CD4-positive, alpha-beta T cell treated with Interleukin-12 subunit alpha and Interleukin-12 subunit beta, for 1 hour (primary cell): ENCODE results near the gene OR1N1.
A peak's percentile ranks its signal among the peaks of the same experiment; 100 is the strongest.
"Not testable (repeated sequence)": the region's sequence is repeated elsewhere in the genome, so short reads cannot be mapped to it uniquely, and the experiment has no call there.

ENCODE experiments used
- DNase-seq: peaks from one replicate; pipeline ENCODE4 v3.0.0-alpha.2; 2020

The OR1N1 gene, protein sequence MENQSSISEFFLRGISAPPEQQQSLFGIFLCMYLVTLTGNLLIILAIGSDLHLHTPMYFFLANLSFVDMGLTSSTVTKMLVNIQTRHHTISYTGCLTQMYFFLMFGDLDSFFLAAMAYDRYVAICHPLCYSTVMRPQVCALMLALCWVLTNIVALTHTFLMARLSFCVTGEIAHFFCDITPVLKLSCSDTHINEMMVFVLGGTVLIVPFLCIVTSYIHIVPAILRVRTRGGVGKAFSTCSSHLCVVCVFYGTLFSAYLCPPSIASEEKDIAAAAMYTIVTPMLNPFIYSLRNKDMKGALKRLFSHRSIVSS

DNA sequence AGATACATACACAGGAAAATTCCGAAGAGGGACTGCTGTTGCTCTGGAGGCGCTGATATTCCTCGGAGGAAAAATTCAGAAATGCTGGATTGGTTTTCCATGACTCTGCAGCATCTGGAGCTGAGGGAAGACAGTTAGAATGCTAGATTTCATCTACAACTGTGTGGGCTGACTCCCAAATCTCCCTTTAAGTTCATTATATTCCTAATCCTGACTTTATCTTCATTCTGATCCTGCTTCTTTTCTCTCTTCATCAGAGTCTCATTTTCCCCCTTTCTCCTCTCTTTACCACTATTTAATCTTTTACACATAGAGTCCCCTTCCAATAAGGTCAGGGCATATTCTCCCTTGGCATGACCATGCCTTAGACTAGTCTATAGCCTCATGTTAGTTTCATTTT lies at the start of gene OR1N1:
Gene OR1N1, minus strand, starts transcription at position 101 of the 400 bp plus-strand sequence. Its CDS starts 0 bp downstream, at position 101.
- no peak for DNase-seq

DNA sequence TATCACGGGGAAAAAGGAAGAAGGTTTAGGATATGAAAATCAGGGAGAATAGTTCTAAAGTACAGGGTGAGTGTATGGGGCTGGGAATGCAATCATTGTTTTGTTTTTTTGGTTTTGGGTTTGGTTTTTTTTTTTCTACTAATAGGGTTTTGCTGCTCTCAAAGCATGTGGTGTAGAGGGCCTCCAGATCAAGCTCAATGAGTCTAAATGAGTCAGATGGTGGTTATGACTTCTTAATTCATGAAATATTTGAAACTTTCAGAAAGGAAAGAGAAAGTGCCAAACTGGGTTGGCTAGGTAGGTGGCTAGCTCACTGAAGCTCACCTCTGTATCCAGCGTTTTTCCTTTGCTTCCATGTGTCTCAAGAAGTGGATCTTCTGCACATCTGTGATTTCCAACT lies 45.4 kb upstream of the OR1N1 start:
- DNase-seq: no peak

DNA sequence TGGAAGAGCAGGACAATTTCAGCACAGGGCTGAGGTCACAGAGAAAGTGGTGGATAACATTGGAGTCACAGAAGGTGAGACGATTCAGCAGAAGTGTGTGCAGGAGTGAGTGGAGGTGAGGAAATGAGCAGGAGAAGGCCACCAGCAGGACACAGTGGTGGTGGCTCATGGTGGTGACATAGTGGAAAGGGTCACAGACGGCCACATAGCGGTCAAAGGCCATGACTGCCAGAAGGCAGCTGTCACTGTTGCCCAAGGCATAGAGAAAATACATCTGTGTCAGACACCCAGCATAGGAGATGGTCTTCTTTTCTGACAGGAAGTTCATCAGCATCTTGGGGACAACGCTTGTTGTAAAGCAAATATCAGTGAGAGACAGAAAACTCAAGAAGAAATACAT lies 40.8 kb upstream of the OR1N1 start:
- DNase-seq: no peak

DNA sequence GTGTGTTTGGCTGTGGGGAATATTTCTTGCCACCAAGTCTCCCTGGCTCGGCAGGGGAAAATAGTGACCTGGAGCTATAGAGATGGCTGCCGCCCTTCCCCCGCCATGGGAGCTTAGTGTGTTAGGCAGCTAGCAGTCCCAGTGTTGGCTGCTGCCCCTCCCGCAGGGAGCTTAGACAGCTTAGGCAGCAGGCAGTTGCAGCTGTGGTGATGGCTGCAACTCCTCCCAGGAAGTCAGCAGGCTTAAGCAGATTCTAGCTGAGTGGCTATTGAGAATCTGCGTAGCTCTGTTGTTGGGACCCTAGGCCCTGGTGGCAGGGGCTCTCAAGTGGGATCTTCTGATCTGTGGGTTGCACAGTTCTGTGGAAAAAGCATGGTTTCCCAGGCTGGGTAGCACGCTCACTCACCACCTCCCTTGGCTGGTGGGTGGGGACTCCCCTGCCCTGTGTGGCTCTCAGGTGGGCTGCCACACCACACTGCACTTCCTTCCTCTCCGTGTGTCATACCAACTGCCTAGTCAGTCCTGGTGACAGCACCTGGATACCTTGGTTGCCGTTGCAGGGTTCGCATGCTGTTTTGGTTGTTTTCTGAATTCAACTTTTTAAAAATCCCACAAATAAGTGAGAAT lies 35.2 kb upstream of the OR1N1 start:
- DNase-seq: no peak

DNA sequence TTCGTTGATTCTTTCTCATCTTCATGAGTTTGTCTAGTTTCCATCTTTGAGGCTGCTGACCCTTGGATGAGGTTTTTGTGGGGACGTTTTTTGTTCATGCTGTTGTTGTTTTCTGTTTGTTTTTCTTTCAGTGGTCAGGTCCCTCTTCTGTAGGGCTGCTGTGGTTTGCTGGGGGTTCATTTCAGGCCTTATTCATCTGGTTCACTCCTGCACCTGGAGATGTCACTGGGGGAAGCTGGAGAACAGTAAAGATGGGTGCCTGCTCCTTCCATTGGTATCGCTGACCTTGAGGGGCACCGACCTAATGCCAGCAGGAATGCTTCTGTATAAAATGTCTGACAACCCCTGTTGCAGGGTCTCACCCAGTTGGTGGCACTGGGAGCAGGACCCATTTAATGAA lies 34.4 kb upstream of the OR1N1 start:
- DNase-seq: no peak

DNA sequence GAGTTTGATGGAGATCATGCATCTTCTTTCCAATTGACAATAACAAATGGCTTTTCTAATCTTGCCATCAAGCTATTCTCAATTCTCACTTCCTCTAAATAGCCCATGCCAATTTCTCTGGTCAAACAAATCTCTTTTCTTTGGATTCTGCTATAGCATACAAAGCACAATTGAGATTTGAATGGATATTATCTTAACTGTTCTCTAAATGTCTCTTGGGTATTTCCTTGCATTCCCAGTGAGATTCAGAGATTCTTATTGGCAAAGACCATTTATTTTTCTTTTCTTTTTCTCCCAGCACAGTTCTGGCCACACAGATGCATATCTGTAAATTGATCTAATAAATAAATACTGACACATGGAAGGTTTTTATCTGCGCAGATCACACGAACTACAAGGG lies 25.7 kb upstream of the OR1N1 start, which contains the start of gene OR1N2:
Gene OR1N2, plus strand, starts transcription at position 301 of the 400 bp plus-strand sequence. CDS start 100 bp downstream, outside the sequence.
- no peak for DNase-seq

DNA sequence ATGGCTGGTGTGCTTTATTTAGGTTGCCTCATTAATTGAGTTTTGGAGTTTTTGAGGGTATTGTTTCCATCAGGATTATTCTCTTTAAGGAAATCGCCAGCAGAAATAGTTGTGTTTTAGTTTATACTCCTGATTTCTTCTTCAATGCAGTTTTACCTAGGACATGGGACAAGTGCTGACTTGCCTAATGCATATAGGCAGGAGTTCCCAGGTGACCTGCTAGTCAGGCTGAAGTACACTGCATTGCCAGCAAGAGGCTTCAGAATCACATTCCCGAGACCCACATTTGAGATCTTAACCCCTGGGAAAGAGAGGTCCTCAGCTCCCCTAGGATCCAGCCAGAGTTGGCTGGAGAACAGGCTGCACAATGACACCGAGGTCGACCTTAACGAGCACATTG lies 24.3 kb upstream of the OR1N1 start:
- DNase-seq: no peak

DNA sequence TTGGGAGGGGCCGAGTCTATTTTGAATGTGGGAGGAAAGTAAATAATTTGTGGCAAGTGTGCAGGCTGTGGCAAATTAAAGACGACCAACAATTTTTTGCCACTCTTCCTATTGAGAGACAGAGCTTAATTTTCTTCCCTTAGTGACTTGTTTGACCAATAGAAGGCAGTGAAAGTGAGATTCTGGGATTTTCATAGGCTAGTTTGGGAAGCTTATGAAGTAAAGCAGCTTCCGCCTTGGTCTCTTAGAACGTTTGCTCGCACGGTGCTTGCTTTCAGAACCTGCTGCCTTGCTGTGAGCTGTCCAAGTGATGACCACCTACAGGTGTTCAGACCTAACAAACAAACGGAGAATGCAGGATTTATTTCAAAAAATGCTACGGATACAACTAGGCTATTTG lies 19.1 kb upstream of the OR1N1 start:
- no peak for DNase-seq

DNA sequence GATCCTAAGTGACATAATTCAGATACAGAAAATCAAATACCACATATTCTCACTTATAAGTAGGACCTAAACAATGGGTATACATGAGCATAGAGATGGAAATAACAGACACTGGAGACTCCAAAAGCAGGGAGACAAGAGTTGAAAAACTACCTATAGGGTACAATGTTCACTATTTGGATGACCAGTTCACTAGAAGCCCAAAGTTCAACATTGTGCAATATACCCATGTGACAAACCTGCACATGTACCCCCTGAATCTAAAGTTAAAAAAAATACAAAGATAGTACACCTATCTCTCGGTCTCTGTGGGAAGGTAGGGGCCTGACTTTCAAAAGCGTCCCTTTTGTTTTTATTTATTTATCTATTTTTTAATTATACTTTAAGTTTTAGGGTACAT lies 11.7 kb upstream of the OR1N1 start:
- no peak for DNase-seq

DNA sequence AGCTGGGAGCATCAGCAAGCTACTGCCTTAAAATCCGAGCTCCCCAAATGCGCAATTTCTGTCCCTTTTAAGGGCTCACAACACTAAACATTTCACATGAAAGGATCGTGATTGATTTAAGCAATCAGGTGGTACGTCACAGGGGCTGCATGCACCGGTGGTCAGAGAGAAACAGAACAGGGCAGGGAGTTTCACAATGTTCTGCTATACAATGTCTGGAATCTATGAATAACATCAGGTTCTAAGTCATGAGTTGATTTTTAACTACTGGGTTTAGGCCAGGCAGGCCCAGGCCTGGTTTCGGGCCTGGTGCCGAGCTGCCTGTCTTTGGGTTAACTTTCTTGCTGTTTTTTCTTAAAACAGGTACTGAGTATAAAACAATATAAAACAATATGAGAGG lies 10.0 kb upstream of the OR1N1 start:
- not testable (repeated sequence) for DNase-seq

DNA sequence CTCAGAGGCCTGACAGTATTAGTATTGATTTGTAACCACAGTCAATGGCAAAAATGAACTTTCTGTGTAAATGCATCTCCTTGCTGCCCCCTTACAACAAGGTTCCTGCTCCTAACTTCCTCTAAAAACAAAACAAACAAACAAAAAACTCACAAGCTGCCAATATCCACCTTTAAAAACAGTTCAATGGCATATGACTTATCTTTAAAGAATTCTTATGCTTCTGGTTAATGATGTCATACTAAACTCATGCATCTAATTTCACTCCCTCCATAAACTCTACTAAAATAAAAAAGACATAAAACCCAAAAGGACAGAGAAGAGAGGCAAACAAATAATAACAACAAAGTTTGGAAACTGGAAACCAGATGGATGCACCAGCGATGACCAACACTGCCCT lies 9.0 kb upstream of the OR1N1 start:
- DNase-seq: no peak

DNA sequence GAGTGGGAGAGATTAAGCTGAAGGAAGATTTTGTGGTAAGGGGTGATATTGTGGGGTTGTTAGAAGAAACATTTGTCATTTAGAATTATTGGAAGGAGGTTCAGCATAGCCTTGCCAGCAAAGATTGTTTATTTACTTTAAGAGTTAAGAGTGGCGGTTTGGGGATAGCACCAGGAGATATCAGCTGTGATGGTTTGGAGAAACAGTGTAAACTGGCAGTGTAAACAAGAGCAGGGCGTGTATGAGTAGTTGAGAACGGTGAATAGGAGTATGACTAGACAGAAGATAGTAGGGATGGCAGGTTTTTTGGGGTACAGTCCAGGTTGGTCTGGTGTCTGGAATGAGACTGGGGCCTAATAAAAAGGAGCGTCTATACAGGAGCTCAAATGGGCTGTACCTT lies 4.1 kb upstream of the OR1N1 start:
- DNase-seq: not testable (repeated sequence)

DNA sequence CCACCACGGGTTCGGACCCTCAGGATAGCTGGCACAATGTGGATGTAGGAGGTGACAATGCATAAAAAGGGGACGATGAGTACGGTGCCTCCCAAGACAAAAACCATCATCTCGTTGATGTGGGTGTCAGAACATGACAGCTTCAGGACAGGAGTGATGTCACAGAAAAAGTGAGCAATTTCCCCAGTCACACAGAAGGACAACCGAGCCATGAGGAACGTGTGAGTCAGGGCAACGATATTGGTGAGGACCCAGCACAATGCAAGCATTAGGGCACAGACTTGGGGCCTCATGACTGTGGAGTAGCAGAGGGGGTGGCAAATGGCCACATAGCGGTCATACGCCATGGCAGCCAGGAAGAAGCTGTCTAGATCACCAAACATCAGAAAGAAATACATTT lies 491 bp downstream of the OR1N1 start:
- no peak for DNase-seq

DNA sequence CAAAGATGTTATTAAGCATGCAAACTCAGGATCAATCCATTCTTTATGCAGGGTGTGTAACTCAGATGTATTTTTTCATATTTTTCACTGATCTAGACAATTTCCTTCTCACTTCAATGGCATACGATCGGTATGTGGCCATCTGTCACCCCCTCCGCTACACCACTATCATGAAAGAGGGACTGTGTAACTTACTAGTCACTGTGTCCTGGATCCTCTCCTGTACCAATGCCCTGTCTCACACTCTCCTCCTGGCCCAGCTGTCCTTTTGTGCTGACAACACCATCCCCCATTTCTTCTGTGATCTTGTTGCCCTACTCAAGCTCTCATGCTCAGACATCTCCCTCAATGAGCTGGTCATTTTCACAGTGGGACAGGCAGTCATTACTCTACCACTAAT lies 7.7 kb downstream of the OR1N1 start:
- no peak for DNase-seq

DNA sequence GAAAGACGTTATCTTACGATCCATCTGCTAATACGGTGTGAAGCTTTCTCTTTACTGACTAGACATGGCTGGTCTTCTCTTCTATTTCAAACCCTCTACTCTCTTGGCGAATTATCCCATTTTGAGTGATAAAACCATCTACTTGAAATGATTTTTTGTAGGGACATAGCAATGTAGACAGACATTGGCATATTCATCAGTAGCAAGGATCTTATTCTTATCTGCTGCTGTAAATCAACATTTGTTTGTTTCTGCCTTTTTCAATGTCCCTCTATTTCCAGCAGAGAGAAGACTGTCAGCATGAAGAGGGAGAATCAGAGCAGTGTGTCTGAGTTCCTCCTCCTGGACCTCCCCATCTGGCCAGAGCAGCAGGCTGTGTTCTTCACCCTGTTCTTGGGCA lies 8.3 kb downstream of the OR1N1 start, which contains the start of gene OR1J4:
Gene OR1J4, plus strand, starts transcription at position 301 of the 400 bp plus-strand sequence. Its CDS starts 0 bp downstream, at position 301.
- DNase-seq: no peak

DNA sequence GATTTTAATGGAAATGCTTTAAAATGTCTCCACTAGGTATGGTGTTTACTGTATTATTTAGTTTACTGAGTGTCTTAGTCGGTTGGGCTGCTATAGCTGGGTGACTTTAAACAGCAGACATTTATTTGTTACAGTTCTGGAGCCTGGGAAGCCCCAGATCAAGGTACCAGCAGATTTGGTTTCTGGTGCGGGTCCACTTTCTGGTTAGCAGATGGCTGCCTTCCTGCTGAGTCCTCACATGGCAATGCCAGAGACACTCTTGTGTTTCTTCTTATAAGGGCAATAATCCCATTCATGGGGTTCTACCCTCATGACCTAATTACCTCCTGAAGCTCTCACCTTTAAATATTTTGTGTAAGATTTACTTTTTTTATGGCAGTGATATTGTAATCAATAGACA lies 8.9 kb downstream of the OR1N1 start:
- DNase-seq: no peak

DNA sequence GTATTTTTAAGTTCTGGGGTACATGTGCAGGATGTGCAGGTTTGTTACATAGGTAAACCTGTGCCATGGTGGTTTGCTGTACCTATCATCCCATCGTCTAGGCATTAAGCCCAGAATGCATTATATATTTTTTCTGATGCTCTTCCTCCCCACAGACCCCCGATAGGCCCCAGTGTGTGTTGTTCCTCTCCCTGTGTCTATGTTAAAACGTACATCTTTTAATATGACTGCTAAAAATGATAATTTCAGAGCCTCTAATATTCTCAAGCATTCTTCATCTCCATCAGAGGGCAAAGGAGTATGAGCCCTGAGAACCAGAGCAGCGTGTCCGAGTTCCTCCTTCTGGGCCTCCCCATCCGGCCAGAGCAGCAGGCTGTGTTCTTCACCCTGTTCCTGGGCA lies 16.6 kb downstream of the OR1N1 start, which contains the start of gene OR1J2:
Gene OR1J2, plus strand, starts transcription at position 301 of the 400 bp plus-strand sequence. Its CDS starts 0 bp downstream, at position 301.
- DNase-seq: no peak

DNA sequence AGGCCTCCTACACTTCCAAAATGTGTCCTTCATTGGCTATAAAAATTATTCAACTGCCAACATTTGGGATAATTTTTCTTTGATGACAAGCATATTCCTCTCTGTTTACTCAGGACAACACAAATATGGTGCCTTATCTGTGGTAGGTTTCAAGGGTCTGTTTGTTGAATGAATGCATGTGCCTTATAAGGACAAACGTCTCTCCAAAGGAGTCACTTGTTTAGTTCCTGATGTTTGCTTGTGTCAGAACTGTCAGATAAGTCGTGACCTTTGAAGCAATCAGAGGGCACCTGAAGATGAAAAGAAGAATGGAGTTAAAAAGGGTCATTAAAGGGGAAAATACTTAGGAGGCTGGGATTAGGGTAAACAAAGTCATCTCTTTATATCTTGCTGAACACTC lies 20.1 kb downstream of the OR1N1 start:
- no peak for DNase-seq

DNA sequence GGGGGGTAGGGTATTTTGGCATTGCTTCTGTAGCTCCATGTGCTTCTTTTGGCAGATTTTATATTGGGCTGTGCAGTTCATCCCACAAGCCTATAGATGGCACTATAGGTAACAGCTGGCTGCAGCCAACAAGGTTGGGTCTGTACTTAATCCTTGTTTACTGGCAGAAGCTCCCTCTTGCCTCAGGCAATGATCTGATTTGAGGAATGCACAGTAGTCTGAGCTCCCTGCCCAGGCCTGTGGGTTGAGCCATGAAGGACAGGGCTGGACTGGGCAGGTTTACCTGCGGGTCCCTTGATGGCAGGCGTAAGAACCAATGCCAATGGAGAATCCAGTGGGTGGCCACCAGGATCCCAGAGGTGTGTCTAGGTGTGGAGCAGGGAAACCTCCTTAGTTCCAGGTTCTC lies 28.2 kb downstream of the OR1N1 start:
- DNase-seq: peak; percentile 24

DNA sequence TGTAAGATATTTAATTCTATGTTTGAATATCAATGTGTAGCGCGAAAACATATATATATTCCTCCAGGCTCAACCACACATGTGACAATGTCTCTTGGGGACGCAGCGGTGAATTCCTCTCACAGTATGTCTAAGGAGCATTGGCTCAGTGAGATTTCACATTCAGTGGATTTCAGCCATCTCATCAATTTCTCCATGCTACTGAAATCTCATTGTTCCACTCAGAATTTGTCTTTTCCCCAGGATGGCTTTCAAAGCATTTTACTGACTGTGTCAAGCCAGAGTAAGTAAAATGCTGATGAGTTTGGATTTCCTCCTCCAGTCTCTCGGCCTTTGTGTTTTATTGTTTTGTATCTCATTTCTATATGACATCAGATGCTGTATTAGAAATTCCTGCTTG lies 48.0 kb downstream of the OR1N1 start:
- DNase-seq: no peak

DNA sequence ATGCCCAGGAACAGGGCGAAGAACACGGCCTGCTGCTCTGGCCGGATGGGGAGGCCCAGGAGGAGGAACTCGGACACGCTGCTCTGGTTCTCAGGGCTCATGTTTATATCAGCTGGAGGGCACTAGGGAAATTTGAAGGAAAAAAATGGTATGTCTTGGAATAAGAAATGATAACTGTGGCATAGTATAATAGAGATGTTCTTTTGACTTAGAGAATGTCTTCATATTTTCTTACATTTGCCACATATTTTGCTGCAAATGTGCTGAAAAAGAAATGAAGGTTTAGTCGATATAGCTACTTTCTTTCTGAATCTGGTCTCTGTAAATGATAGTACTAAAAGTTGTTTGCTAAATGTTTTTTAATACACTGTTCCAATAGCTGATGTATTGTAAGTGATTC lies 49.3 kb downstream of the OR1N1 start, which contains the start of gene OR1J1:
Gene OR1J1, minus strand, starts transcription at position 101 of the 400 bp plus-strand sequence. Its CDS starts 0 bp downstream, at position 101.
- no peak for DNase-seq

DNA sequence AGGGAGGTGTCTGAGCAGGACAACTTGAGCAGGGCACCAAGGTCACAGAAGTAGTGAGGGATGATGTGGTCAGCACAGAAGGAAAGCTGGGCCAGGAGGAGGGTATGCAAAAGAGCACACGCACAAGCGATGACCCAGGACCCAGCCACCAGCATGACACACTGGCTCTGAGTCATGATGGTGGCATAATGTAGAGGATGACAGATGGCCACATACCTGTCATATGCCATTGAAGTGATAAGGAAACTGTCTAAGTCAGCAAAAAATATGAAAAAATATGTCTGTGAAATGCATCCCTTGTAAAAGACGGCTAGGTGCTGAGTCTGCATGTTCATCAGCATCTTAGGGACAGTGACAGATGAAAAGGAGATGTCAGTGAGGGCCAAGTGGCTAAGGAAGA lies 49.7 kb downstream of the OR1N1 start:
- no peak for DNase-seq
